Activated T-cell treated with anti-CD3 and anti-CD28 coated beads for 4 hours (primary cell): ENCODE data around the gene CUBN.

Source experiments
- DNase-seq: peaks from one replicate; pipeline ENCODE4 v3.0.0-alpha.2; 2020

The CUBN gene

DNA sequence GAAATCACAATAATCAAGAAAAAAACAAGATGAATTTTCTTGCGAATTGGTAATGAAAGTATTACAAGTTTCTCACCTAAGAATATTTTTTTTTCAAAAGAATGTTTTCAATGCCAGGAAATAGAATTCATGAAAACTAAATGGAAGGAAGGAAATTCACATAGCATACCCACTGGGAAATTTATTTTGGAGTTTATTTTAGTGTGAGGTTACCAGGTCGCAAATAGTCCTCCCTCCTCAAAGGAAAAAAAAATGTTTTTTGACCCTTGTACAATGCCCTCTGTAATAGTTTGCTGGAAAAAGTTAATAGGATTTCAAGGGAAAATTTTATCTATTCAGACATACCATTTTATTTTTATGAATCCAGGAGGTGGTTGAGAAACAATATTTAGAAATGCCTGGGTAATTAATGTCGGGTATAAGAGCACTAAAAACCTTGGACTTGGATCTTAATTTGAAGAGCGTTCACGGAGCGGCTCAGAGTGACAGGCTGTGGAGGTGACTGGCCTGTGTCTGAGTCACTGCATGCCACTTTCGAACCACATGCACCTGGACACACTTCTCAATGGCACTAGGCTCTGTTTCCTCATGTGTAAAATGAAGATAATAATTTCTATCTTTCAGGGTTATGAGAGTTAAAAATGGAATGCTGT, 28.2 kb downstream of the CUBN start:
- DNase-seq = no peak

DNA sequence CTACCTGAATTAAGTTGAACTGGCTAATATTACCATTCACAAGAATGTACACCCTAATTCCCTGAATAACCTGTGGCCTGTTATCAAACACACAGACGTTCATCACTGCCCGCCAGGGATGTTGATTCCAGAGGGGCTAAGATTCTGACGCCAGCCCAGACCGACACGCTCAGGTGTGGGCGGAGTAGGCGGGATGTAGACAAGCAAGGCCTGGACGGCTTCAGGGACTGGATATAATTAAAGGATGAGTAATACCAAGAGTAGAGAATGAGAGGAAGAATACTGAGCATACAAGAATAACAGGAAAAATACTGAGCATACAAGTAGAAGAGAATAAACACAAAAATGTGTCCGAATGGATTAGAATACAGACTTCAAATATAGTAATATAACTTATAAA, 29.0 kb downstream of the CUBN start:
- no peak for DNase-seq

DNA sequence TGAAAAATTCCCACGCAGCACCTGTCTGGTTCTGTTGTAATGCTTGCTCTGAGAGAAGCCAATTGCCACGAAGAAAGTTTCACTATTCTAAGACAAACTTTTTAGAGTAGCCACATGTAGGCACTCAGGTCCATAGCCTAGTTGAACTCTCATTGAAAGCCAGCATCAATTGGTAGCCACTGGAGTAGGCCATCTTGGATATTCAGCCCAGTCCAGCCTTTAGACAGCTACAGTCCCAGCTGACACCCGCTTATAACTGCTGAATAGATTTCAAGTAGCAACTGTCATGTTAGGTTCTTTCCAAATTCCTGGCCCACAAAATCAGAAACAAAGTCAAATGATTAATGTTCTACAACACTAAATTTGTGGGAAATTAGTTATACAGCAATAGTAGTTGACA, 31.6 kb downstream of the CUBN start:
- no peak for DNase-seq

DNA sequence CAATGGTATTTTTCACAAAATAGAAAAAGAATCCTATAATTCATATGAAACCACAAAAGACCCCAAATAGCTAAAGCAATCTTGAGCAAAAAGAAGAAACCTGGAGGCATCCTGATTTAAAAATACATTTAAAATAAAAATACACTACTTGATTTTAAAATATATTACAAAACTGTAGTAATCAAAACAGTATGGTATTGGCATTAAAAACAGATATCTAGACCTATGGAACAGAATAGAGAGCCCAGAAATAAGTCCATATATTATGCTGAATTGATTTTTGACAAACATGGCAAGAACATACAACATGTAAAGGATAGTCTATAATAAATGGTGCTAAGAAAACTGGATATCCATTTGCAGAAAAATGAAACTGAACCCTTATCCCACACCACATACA, 34.8 kb downstream of the CUBN start:
- no peak for DNase-seq

DNA sequence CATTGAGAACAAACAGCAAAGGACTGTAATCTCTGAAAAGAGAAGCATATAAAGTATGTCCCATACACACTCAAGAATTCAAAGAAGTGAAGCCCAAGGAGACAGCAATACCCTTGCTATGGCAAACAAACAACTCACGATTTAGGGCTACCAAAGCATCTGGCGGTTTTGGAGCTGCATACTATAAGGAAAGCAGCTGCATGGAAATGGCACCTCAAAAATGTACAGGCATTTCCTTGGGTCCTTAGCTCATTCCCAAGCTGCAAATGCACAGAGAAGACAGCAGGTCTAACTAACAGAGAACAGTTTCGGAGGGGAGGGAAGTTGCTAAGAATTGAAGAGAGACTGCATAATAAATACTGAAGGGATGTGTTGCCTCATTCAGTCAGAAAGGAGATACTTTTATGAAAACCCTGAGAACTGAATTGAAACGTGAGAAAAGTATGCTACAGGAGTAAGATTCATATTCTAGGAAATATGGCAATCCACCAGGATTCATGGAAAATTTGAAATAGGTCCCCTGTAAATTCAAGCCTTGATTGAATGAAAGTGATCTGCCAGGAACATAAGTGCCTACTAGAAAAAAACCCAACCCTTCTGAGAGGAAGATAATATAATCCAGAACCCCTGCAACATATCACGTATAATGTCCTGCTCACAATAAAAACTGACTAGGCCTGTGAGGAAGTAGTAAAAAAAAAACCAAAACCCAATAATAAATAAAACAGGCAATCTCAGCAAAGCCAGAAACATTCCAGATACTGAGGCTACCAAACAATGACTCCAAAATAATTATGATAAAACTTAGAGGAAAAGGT, 36.4 kb downstream of the CUBN start:
- no peak for DNase-seq

DNA sequence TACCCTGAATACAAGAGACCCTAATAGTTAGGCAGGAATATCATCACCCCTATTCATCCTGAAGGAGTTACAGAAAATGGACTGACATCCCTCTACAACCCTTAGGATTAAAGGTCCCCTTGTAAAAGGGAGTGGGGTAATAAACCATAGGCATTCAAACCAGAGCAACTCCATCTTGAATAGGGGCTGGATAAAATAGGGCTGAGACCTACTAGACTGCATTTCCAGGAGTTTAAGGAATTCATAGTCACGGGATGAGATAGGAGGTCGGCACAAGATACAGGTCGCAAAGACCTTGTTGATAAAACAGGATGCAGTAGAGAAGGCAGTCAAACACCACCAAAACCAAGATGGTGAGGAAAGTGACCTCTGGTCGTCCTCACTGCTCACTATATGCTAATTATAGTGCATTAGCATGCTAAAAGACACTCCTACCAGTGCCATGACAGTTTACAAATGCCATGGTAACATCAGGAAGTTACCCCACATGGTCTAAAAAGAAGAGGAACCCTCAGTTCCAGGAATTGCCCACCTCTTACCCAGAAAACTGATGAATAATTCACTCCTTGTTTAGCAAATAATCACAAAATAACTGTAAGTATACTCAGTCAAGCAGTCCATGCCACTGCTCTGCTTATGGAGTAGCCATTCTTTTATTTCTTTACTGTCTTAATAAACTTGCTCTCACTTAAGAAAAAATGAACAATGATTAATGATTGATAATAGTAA, 37.2 kb downstream of the CUBN start:
- DNase-seq = no peak

DNA sequence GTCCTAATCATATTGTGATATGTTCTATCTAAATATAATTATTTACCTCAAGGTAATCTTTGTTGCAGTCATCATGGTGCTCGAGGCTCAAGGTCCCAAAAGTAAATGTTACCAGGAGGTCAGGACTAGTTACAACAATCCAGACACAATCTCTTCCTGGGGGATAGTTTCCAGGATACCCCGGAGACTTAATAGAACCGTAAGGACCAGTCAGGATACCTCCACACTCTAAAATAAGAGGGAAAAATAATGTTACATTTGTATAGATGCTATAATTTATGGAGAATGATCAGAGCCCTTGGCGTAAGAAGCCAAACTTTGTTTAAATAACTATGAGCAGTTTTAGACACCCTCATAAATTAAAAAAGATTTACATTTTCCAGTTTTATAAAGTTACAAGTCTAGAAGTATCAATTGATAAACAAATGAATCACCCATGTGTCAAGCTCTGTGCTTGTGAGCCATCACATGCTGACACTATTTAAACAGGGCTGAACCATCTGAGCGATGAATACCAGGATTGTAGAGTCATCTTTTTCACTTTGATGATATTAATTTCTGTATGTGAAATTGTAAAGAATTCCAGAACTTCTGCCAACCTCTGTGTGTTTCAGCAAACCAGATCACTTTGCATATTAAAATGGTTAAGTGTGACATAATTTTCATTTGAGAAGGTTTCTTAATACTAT, 41.3 kb downstream of the CUBN start:
- DNase-seq = no peak

DNA sequence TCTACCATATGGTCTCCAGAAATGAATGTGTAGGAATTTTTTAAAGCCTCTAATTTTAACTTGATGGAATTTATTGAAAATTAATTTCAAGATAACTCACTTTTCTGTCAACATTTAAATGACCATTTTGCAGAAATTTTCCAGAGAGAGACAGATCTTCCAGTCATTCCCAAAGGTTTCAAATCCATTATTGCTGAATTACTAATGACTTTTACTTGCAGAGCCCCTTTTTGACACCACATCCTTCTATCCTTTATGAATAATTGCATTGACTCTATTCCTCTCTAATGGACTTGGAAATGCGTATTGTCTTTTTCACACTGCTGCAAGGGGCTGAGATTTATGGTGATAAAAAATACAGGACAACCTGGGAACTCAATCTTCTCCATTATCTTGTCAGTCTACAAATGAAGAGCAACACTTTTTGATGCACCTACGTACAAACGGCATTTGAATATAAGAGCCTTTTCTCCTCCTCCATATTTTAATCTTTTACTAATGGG, 42.7 kb downstream of the CUBN start:
- no peak for DNase-seq

DNA sequence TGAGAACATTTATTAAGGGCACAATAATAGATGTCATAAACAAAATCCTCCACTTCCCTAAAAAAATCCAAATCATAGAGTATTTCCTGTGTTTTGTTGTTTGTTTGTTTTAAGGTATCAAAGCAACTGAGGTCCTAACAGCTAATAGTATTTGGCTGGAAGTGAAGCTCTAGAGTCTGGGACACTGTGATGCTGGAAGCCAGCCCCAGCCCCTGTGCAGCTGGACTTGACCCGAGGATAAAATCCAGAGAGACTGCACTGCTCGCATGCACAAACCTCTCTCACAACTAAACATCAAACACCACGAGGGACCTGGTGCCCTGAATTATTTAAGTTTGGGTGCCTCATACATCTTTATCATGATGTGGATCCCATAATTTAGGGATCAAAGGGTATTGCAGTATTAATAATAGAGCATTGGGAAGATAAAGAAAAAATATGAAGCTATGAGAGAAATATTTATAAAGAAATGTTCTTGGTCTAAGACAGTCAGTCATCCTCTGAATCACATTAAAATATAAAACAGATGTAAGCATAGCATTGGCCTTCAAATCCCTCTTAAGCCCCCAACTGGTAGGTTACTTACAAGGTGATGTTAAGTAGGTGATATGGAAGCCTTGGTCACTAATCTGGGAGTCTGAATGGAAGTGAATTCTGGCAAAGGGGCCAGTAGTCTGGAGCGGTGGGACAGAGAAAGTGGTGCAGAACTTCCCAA, 44.4 kb downstream of the CUBN start:
- no peak for DNase-seq

DNA sequence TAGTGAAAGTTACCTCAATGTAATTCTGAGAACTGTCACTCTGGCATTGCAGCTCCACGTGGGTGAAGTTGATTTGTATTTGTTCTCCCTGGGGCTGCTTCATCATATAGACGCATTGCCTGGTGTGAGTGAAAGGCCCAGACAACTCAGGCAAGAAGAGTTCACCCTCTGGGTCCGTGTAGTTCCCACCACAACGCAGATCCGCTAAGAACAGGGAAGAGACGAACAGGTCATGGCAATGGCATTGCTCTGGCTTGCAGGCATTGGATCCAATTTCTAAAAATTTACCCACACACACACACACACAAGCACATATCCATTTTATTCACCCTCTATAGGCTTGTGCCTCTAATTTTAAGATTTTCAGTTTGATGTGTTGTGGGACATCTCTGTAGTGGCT, 45.4 kb downstream of the CUBN start:
- DNase-seq = no peak

DNA sequence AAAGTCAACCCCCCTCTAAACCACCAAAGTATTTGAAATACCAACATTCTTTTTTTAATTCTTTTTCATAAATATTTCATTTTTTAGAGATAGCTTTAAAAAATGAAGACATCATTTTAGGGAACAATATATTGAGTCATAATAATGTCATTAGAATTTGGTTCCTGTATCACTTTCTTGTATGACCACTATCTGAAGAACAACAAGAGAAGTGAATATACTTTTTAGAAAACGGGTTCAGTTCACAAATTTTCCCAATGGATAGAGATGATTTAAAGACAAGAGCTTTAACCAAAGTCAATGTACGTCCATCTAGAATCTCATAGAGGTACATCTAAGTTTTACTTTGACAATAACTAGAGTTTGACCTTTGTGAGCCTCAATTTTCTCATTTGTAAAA, 48.2 kb downstream of the CUBN start:
- DNase-seq = no peak

DNA sequence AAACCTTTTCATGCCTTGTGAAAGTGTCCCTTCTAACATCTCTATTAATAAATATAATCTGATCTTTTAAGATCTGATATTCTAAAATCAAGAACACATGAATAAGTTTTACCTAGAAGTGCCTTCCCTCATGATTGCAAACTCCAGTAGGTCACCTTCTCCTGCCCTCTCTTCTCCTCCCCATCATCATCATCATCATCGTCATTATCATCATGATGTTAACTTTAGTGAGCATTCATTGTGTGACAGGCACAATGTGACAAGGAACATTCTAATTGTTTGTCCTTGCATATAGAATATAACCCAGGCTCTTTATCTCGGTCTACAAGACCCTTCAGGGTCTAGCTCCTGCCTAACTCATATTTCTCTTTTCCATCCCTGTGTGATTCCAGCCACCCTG, 51.7 kb downstream of the CUBN start:
- no peak for DNase-seq

DNA sequence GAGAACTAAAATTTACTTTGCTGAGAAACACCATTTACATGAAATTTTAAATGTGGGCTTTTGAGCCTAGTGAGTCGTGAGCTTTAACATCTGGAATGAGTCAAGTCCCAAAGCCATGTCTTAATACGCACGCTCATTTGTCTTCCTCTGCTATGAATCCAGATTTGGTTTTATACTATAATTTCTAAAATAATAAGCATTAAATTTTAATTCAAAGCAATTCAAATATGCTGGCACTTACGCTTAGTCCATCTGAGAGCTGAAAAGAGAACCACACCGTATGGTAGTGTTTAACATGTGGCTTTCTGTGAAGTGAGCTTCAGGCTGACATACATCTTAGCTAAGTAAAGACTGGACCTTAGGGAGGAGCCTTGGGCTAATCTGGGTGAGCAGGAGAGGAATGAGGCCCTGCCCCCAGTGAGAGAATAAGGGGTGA, 52.2 kb downstream of the CUBN start:
- DNase-seq = no peak

DNA sequence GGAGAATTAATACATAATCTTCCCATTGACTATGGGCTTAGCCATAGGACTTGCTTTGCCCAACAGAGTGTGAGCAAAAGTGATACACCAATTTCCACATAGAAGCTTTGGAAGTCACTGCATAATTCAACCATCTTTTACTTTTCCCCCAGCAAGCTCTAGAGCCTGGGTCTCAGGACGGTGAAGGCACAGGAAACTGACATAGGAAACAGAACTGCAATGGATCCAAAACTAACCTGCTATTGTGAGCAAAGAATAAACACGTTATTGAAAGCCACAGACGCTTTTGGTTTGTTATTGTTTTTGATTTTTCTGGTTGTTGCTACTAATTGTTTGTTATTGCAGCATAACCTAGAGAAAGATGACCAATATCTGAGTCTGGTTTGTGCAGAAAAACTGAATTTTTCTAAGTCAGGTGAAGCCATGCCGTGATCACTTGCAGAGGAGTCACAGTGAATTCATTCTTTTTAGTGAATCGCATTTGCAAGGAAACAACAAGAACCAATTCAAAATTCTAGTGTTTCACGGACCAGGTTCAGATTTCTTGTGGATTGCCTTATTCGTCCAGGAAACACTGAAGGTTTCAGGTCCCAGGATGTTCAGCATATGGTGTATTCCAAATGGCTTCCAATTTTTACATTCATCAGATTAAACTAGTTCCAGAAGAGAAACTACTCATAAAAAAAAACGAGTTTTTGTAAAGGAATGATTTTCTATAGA, 52.8 kb downstream of the CUBN start:
- DNase-seq = no peak

DNA sequence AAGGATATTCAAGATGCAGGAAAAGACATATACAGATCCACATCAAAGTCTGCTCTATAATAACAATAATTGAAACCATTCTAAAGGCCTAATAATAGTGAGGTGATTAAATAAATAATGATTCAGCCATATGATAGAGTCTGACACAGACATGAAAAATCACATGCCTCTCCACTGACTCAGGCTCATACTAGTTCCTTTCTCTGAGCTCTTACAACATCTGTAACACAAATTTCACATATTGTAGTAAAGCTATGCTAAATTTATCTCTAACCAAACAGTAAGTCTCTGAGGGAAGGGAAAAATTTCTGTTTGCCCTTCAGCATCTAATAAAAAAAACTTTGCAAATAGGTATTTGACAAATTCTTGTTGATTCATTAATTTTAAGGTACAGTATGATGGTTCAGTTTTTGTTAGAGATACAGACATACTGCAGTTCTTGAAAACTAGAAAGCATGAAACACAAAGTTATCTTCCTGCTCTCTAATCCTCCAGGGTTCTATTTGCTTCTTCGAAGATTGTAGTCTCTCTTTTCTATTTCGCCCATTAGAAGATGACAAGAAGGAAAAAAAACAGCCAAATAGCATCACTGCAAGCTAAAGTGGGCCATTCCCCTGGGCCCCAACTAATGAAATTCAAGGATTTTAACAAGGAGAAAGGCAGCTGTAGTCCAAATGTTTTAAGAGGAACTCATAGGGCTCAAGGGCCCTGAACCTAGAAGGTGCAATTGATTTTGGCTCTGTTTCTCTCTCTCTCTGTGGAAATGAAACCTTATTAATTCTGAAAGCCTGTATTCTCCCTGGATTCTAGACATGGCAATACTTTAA, 53.9 kb downstream of the CUBN start:
- DNase-seq = no peak

DNA sequence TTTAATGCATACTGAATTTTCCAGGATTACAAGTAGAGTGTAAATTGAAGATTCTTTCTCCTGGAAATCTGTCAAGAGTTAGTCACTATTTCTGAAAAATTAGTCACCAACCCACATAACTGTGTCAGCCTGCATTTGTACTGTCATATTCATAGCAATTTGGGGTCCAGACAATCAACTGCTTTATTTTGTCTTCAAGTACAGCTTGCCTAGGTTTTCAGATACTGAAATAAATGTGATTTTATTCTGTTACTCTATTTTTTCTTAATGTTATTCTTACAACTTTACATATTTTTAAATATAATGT, 55.1 kb downstream of the CUBN start:
- DNase-seq = no peak

DNA sequence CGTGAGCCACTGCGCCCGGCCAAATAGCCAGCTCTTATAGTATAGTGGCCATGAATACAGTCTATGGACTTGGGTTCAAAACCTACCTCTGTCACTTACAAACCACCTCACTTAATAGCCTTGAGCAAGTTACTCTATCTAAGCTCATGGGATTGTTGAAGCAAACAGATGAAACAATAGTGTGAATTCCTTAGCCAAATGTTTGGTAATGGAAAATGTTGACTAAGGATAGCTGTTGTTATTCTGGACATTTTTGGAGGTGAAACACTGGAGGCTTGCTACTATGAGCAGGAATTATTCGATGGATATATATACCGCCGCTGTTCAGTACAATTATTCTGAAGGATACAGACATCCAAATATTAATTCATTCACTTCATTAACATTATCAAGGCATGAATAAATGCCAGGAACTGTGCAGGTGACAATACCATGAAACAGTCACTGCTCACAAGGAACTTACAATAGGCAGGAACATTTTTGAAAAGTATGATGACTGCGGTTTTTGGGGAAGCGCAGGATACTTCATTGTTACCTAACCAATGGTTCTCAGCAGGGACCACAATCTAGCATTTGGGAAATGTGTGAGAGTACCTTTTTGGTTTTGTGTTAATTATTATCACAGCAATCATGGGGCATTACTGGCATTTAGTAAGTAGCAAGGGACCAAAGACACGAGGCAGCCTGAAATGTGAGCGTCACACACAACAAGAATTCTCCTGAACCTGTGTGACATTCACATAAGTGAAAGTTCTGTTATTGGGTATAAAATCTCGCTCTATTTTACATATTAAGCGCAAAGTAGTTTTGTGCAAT, 55.7 kb downstream of the CUBN start:
- no peak for DNase-seq

DNA sequence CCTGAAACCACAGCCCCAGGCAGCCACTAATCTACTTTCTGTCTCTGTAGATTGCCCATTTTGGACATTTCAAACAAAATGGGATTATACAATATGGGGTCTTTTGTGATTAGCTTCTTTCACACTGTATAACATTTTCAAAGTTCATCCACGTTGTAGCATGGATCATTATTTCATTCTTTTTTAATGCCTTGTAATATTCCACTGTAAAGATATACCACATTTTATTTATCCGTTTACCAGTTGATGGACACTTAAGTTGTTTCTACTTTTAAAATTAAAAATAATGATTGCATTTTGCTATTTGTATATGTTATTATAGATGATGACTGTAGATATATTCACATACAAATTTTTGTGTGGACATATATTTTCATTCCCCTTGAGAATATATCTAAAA, 60.7 kb downstream of the CUBN start:
- DNase-seq = no peak

DNA sequence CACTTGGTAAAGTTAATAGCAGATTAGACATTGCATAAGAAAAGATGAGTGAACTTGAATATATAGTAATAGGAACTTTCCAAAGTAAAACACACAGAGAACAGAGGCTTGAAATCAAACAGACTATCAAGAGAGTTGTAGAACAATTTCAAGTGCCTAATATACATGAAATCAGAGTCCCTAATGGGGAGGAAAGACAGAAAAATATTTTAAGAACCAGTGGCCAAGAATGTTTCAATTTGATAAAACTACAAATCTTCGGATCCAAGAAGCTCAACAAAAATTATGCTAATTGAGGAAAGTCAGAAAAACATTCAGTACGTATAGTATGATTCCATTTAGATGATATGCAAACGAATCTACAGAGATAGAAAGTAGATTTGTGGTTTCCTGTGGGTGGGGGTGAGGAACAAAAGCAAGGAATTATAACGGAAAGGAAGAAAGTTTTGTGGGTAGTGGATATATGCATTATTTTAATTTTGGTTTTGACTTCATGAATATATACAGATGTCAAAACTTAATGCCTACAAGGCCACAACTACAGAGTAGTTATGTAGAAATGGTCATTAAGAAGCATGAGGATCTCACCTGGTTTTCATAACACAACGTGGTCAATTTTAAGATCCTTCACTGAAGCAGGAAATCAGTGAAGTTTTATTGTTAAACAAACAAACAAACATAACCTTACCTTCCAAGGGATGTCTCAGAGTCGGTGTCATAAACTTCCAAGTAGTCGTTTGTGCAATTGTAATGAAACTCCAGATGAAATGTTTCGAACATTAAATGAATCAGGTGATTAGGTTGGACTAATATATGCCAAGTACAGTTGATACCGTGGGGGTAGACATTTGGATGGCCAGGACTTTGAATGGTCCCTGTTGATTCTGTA, 62.0 kb downstream of the CUBN start:
- no peak for DNase-seq
